ENCODE results near the gene FOXC2.

FOXC2 gene

GRCh38 chr16:86570558-86571529 lies 4.2 kb downstream of the FOXC2 start:
- in situ Hi-C loops (cut with MboI; ENCODE audit: low sequenced_read_pairs), result loop anchor here (25.0 kb wide), 1 partner anchor 716 kb away; no protein-coding TSS in a partner anchor

GRCh38 chr16:86571530-86571915 lies 4.9 kb downstream of the FOXC2 start:
- in situ Hi-C loops (cut with MboI; ENCODE audit: low sequenced_read_pairs), result loop anchor here (25.0 kb wide), 1 partner anchor 716 kb away; no protein-coding TSS in a partner anchor

- in situ Hi-C loops (cut with MboI; ENCODE audit: low sequenced_read_pairs), result loop anchor here (25.0 kb wide), 1 partner anchor 715 kb away; no protein-coding TSS in a partner anchor
These were observed 5.5 kb downstream of the FOXC2 start for GRCh38 chr16:86572041-86572521.

GRCh38 chr16:86572606-86573005 lies 6.0 kb downstream of the FOXC2 start:
- in situ Hi-C loops (cut with MboI; ENCODE audit: low sequenced_read_pairs), result loop anchor here (25.0 kb wide), 1 partner anchor 715 kb away; no protein-coding TSS in a partner anchor

- in situ Hi-C loops (cut with MboI; ENCODE audit: low sequenced_read_pairs), result loop anchor here (25.0 kb wide), 1 partner anchor 714 kb away; no protein-coding TSS in a partner anchor
These were observed 6.6 kb downstream of the FOXC2 start for GRCh38 chr16:86573215-86573614.

- in situ Hi-C loops (cut with MboI; ENCODE audit: low sequenced_read_pairs), result loop anchor here (25.0 kb wide), 1 partner anchor 713 kb away; no protein-coding TSS in a partner anchor
These were observed 7.2 kb downstream of the FOXC2 start for GRCh38 chr16:86573646-86574508.

GRCh38 chr16:86574646-86575045 lies 8.0 kb downstream of the FOXC2 start:
- in situ Hi-C loops (cut with MboI; ENCODE audit: low sequenced_read_pairs), result loop anchor here (25.0 kb wide), 1 partner anchor 713 kb away; no protein-coding TSS in a partner anchor

- in situ Hi-C loops (cut with MboI; ENCODE audit: low sequenced_read_pairs), result no loop called here
These were observed 8.6 kb downstream of the FOXC2 start for GRCh38 chr16:86575095-86575685.

- in situ Hi-C loops (cut with MboI; ENCODE audit: low sequenced_read_pairs), result no loop called here
These were observed 9.3 kb downstream of the FOXC2 start for GRCh38 chr16:86575754-86576557.

GRCh38 chr16:86576591-86577313 lies 10.1 kb downstream of the FOXC2 start:
- in situ Hi-C loops (cut with MboI; ENCODE audit: low sequenced_read_pairs), result no loop called here

- in situ Hi-C loops (cut with MboI; ENCODE audit: low sequenced_read_pairs), result no loop called here
These were observed 10.8 kb downstream of the FOXC2 start for GRCh38 chr16:86577314-86577971.

GRCh38 chr16:86578061-86578599 lies 11.5 kb downstream of the FOXC2 start, which contains the start of gene FOXL1:
FOXL1 (plus strand) TSS chr16:86578549; CDS start chr16:86578724, 175 bp downstream.
- in situ Hi-C loops (cut with MboI; ENCODE audit: low sequenced_read_pairs), result no loop called here

- in situ Hi-C loops (cut with MboI; ENCODE audit: low sequenced_read_pairs), result no loop called here
These were observed 12.1 kb downstream of the FOXC2 start for GRCh38 chr16:86578611-86579267.

- in situ Hi-C loops (cut with MboI; ENCODE audit: low sequenced_read_pairs), result no loop called here
These were observed 12.8 kb downstream of the FOXC2 start for GRCh38 chr16:86579268-86580062.

GRCh38 chr16:86580063-86580790 lies 13.6 kb downstream of the FOXC2 start:
- in situ Hi-C loops (cut with MboI; ENCODE audit: low sequenced_read_pairs), result no loop called here

GRCh38 chr16:86580791-86581170 lies 14.2 kb downstream of the FOXC2 start:
- in situ Hi-C loops (cut with MboI; ENCODE audit: low sequenced_read_pairs), result no loop called here
